GM20000 (cell line): ENCODE data around the gene ATF2.
"Not testable (repeated sequence)": the region's sequence is repeated elsewhere in the genome, so short reads cannot be mapped to it uniquely, and the experiment has no call there.

Source experiments
- DNase-seq: peaks from one replicate; pipeline ENCODE4 v3.0.0; 2012; ENCODE audit warnings: low spot score
- CTCF ChIP-seq: IDR thresholded peaks from 2 replicates; pipeline ENCODE4 v1.5.1; 2012; ENCODE audit warnings: mild to moderate bottlenecking, control low read depth; ENCODE audit errors: extremely low read depth, missing control alignments

The ATF2 gene

GRCh38 chr2:175097297-175097696, 70.7 kb downstream of the ATF2 start:
- no peak for TF ChIP-seq CTCF
- DNase-seq: no peak

GRCh38 chr2:175084117-175084516, 83.9 kb downstream of the ATF2 start:
- not testable (repeated sequence) for DNase-seq

DNA sequence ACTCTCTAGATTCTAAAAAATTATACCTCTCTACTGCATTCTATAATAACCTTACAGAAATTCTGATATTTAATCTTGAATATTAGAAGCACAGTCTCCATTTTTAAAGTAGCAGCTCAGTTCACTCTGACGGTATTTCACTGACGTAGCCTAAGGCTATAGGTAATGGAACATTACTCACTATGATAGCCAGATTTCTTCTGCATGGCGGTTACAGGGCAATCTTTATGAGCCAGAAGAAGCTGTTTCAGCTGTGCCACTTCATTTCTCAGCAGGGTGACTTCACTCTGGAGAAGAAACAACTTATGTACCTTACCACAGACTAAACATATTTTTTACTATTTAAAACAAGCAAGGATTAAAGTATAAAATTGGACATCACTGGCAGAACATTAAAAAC, 87.5 kb downstream of the ATF2 start:
- no peak for DNase-seq
- no peak for TF ChIP-seq CTCF

DNA sequence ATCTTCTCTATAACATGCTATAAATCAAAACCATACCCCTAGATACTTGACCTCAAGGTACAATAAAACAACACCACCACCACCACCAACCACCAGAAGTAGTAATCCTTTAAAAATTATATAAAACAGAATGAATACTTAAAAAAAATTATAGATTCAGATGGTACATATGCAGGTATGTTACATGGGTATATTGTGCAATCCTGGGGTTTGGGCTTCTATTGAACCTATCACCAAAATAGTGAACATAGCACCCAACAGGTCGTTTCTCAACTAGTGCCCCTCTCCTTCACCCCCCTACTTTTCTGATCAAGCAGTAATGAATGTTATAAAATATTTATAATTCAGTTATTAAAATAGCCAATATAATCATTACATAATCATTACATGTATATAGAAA, 91.7 kb downstream of the ATF2 start:
- TF ChIP-seq CTCF: no peak
- no peak for DNase-seq

DNA sequence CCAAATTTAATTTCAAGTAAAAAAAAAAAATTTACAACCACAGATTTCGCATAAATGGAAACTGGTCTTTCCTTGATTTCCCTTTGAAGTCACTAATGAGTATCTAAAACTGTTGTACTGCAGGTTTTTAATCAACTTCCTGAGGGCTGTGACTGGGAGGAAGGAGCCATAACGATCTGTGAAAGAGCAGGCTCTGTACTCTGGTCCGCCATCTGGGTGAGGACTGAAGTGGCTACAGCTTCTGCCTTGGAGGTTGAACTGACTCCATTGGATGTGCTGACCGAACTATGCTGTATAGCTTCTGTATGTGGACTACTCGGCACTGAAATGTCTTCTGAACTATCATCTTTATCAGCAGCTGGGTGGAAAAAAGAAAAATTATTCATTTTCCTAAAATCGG, 93.5 kb downstream of the ATF2 start:
- DNase-seq: no peak
- no peak for TF ChIP-seq CTCF

GRCh38 chr2:175068534-175068933, 99.5 kb downstream of the ATF2 start:
- no peak for DNase-seq
- TF ChIP-seq CTCF: no peak

DNA sequence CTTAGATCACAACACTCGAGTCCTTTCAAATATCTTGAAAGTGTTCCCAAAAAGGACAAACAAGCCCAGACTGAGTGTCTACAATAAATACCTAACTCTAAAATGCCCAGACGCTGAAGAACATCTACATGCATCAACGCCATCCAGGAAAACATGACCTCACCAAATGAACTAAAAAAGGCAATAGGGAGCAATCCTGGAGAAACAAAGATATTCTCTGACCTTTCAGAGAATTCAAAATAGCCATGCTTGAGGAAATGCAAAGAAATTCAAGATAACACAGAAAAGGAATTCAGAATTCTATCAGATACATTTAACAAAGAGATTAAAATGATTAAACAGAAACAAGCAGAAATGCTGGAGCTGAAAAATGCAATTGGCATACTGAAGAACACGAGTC, 101.6 kb downstream of the ATF2 start:
- DNase-seq: no peak
- TF ChIP-seq CTCF: no peak

GRCh38 chr2:175064797-175065196, 103.2 kb downstream of the ATF2 start:
- TF ChIP-seq CTCF: no peak
- no peak for DNase-seq
